CD14-positive monocyte (primary cell): ENCODE data around the gene ACBD6. TPM values are rescaled to one million over a fixed set of nuclear protein-coding genes. Genes with fewer than 3 reads are reported as not detected.

Source experiments
- DNase-seq, 3 donors: peaks; one replicate each; pipeline ENCODE4 v3.0.0-alpha.2; 2011 to 2022
- H2AFZ ChIP-seq: 2 replicates; pipeline ENCODE4 v1.6.0; 2012; ENCODE audit warnings: mild to moderate bottlenecking, low read depth, low read length, inconsistent platforms; ENCODE audit not compliant: insufficient read depth, poor library complexity, severe bottlenecking
- H3K27ac ChIP-seq, 2 donors: 1 replicate in 1 of 2; 2 replicates in 1 of 2; pipeline ENCODE4 v1.5.1; 2012 to 2013; ENCODE audit warnings: low read length in 2 of 2, control low read depth in 1 of 2, inconsistent platforms in 1 of 2, low read depth in 1 of 2, mild to moderate bottlenecking in 1 of 2
- H3K27me3 ChIP-seq, 2 donors: one replicate each; pipeline versions ENCODE4 v1.6.0 to v1.6.1; 2011 to 2013; ENCODE audit warnings: low read length in 2 of 2; ENCODE audit not compliant: control insufficient read depth in 2 of 2, insufficient read depth in 2 of 2
- H3K36me3 ChIP-seq, 2 donors: replicated peaks in 1 of 2; 1 replicate in 1 of 2; 2 replicates in 1 of 2; pipeline versions ENCODE4 v1.5.1 to v1.6.1; 2012 to 2013; ENCODE audit warnings: low read length in 2 of 2, control low read depth in 1 of 2, inconsistent platforms in 1 of 2, mild to moderate bottlenecking in 1 of 2; ENCODE audit not compliant: insufficient read depth in 2 of 2, control insufficient read depth in 1 of 2
- H3K4me1 ChIP-seq, 2 donors: 1 replicate in 1 of 2; 2 replicates in 1 of 2; pipeline versions ENCODE4 v1.5.1 to v1.6.1; 2012 to 2013; ENCODE audit warnings: low read length in 2 of 2, control low read depth in 1 of 2, inconsistent platforms in 1 of 2, mild to moderate bottlenecking in 1 of 2, moderate library complexity in 1 of 2; ENCODE audit not compliant: insufficient read depth in 2 of 2, control insufficient read depth in 1 of 2
- H3K4me2 ChIP-seq: replicated peaks from 2 replicates; pipeline ENCODE3; 2012; ENCODE audit warnings: low read length, moderate library complexity, mild to moderate bottlenecking; ENCODE audit not compliant: poor library complexity, severe bottlenecking; ENCODE audit errors: extremely low read depth
- H3K4me3 ChIP-seq, 3 experiments: fragments of 200-600 bp in 1 of 3; sonication (generic) in 1 of 3; replicated peaks in 1 of 3; 1 replicate in 2 of 3; 2 replicates in 1 of 3; pipeline ENCODE4 v1.5.1; 2011 to 2013; ENCODE audit warnings: low read length in 3 of 3, mild to moderate bottlenecking in 3 of 3, control low read depth in 2 of 3, low read depth in 2 of 3, inconsistent platforms in 1 of 3, moderate library complexity in 1 of 3
- H3K79me2 ChIP-seq: 2 replicates; pipeline ENCODE4 v1.6.0; 2012; ENCODE audit warnings: mild to moderate bottlenecking, control low read depth, inconsistent platforms, low read length, moderate library complexity; ENCODE audit not compliant: insufficient read depth
- H3K9ac ChIP-seq: 2 replicates; pipeline ENCODE4 v1.6.0; 2017; ENCODE audit warnings: low read length, mild to moderate bottlenecking; ENCODE audit not compliant: insufficient read depth, poor library complexity, severe bottlenecking
- H3K9me3 ChIP-seq, 2 donors: replicated peaks in 1 of 2; 1 replicate in 1 of 2; 2 replicates in 1 of 2; pipeline versions ENCODE4 v1.5.1 to v1.6.1; 2012 to 2013; ENCODE audit warnings: low read length in 2 of 2, control low read depth in 1 of 2; ENCODE audit not compliant: control insufficient read depth in 1 of 2, insufficient read depth in 1 of 2
- H4K20me1 ChIP-seq: 2 replicates; pipeline ENCODE4 v1.6.0; 2012; ENCODE audit warnings: mild to moderate bottlenecking, low read length, control low read depth, moderate library complexity; ENCODE audit not compliant: insufficient read depth
- H3K27ac Mint-ChIP-seq, 7 donors: one replicate each; pipeline ENCODE4 v1.8.0; 2020; ENCODE audit warnings: mild to moderate bottlenecking in 7 of 7, mixed read lengths in 7 of 7, moderate library complexity in 6 of 7, inconsistent platforms in 2 of 7
- H3K27me3 Mint-ChIP-seq, 3 donors: one replicate each; pipeline ENCODE4 v1.8.0; 2021 to 2022; ENCODE audit warnings: low read depth in 3 of 3, mild to moderate bottlenecking in 3 of 3, mixed read lengths in 3 of 3, moderate library complexity in 3 of 3, inconsistent platforms in 1 of 3
- H3K36me3 Mint-ChIP-seq, 2 donors: one replicate each; pipeline ENCODE4 v1.8.0; 2020; ENCODE audit warnings: mixed read lengths in 2 of 2, inconsistent platforms in 1 of 2, mild to moderate bottlenecking in 1 of 2
- H3K4me1 Mint-ChIP-seq: one replicate; pipeline ENCODE4 v1.8.0; 2020; ENCODE audit warnings: mild to moderate bottlenecking, mixed read lengths
- H3K4me3 Mint-ChIP-seq, 2 donors: one replicate each; pipeline ENCODE4 v1.8.0; 2020; ENCODE audit warnings: mild to moderate bottlenecking in 2 of 2, mixed read lengths in 2 of 2, moderate library complexity in 1 of 2
- H3K9me3 Mint-ChIP-seq, 7 donors: one replicate each; pipeline ENCODE4 v1.8.0; 2020 to 2022; ENCODE audit warnings: mixed read lengths in 7 of 7, mild to moderate bottlenecking in 6 of 7, moderate library complexity in 6 of 7, inconsistent platforms in 2 of 7
- CTCF ChIP-seq: fragments of 200-600 bp; IDR thresholded peaks from one replicate; pipeline ENCODE4 v1.8.0; 2022; ENCODE audit warnings: antibody characterized with exemption, mild to moderate bottlenecking
- WGBS: methylation state at CpG from one replicate; pipeline ENCODE4 v1.1.5; 2013; ENCODE audit warnings: missing lambda C conversion rate; ENCODE audit not compliant: insufficient coverage; 5-methylcytosine and 5-hydroxymethylcytosine counted together
- intact Hi-C, 2 donors: fragments of 100-400 bp; cut with micrococcal nuclease; formaldehyde crosslinking; loops; one replicate each; pipeline versions ENCODE4 v1.15.0 to v1.15.1; 2023
- polyA plus RNA-seq, 3 donors: library from polyadenylated mRNA; depleted of rRNA in 1 of 3; unstranded in 2 of 3; stranded (reverse) in 1 of 3; fragments of 300-500 nt in 2 of 3; fragments of >200 nt in 1 of 3; fragmentation: Illumina TruSeq in 2 of 3; gene quantifications; 1 replicate in 2 of 3; 2 replicates in 1 of 3; pipeline ENCODE4 v1.2.3, GENCODE V29; 2012 to 2021

The ACBD6 gene
- polyA plus RNA-seq, 3 donors: 19.3 to 35.3 (median 19.7) TPM

- Mint-ChIP-seq H3K4me1 (peaks cover 47% of the 10 kb centered on the region), H3K27me3 (no peaks in the 10 kb centered on the region), H3K27ac (peak overlapping the region in 1 of 7 donors; percentile 75), H3K36me3 (peaks cover 15 to 36% of the 10 kb centered on the region in 2 donors), H3K4me3 (no peak overlapping the region), H3K9me3 (no peaks in the 10 kb centered on the region)
- Histone ChIP-seq H3K9ac (no peak overlapping the region), H3K27me3 (no peaks in the 10 kb centered on the region), H4K20me1 (no peaks in the 10 kb centered on the region), H3K36me3 (no peaks in the 10 kb centered on the region), H3K27ac (no peak overlapping the region), H2AFZ (no peak overlapping the region), H3K4me3 (no peak overlapping the region), H3K4me2 (no peak overlapping the region), H3K79me2 (no peaks in the 10 kb centered on the region), H3K4me1 (peaks cover 50 to 51% of the 10 kb centered on the region in 2 donors), H3K9me3 (no peaks in the 10 kb centered on the region)
- intact Hi-C loops: no loop called here
- WGBS: no CpG with 5 or more reads among the region's 5 CpGs
- DNase-seq: no peak
- no peak for TF ChIP-seq CTCF
Measured at GRCh38 chr1:180282401-180283044, 219.9 kb downstream of the ACBD6 start.

GRCh38 chr1:180281490-180281889 is 220.9 kb downstream of the ACBD6 start:
- TF ChIP-seq CTCF: no peak
- peak in 1 of 3 donors; percentile 21 for DNase-seq

More at GRCh38 chr1:180281490-180281889, 220.9 kb downstream of the ACBD6 start:
- Mint-ChIP-seq H3K27me3 (no peaks in the 10 kb centered on the region), H3K36me3 (peaks cover 11 to 38% of the 10 kb centered on the region in 2 donors), H3K4me1 (peaks cover 57% of the 10 kb centered on the region), H3K9me3 (no peaks in the 10 kb centered on the region), H3K27ac (peak overlapping the region in 2 of 7 donors; percentile 45 to 47), H3K4me3 (no peak overlapping the region)
- no CpG with 5 or more reads among the region's 1 CpG for WGBS
- H3K36me3 ChIP-seq: no peaks in the 10 kb centered on the region
- no peak overlapping the region for H3K4me2 ChIP-seq
- H3K27ac ChIP-seq: no peak overlapping the region
- H3K4me1 ChIP-seq: peaks cover 61% of the 10 kb centered on the region in 2 donors
- H3K9ac ChIP-seq: no peak overlapping the region
- H3K4me3 ChIP-seq: no peak overlapping the region
- H4K20me1 ChIP-seq: no peaks in the 10 kb centered on the region
- H3K27me3 ChIP-seq: no peaks in the 10 kb centered on the region
- no peak overlapping the region for H2AFZ ChIP-seq
- intact Hi-C loops: no loop called here
- H3K79me2 ChIP-seq: no peaks in the 10 kb centered on the region
- no peaks in the 10 kb centered on the region for H3K9me3 ChIP-seq
